ENCODE data around the gene HIP1. TPM values are rescaled to one million over a fixed set of nuclear protein-coding genes. Genes with fewer than 3 reads are reported as not detected.

HIP1 gene
- total RNA-seq, 1 experiment from 2014 or later, result 10.7 TPM

DNA sequence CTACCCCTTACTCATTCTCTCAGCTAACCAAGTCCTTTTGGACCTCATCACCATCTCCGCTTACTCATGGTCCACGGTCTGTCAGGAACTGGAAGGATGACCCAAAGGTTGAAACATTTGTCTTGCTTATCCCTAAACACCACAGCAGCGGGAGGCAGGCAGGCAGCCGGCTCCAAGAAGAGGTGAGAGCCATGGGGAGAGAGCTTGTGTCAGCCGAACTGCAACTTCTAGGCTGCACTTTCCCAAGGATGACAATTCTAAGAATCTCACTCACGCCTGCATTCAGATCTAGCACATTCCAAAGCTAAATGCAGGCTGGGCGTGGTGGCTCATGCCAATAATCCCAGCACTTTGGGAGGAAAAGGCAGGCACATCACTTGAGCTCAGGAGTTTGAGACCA lies 160.7 kb downstream of the HIP1 start:
- Mint-ChIP-seq H3K36me3 (ENCODE audit: insufficient read depth, unreplicated experiment) (peaks cover 3% of the 10 kb centered on the region), H3K27me3 (ENCODE audit: unreplicated experiment) (no peaks in the 10 kb centered on the region), H3K4me1 (ENCODE audit: low read depth, unreplicated experiment) (no peaks in the 10 kb centered on the region), H3K27ac (ENCODE audit: unreplicated experiment) (no peak overlapping the region), H3K9me3 (ENCODE audit: low read depth, unreplicated experiment) (no peaks in the 10 kb centered on the region), H3K4me3 (ENCODE audit: low read depth, unreplicated experiment) (no peak overlapping the region)
- no TSS peak for BruUV-seq (replicated peaks)
- no peak for DNase-seq
- intact Hi-C loops (cut with micrococcal nuclease; ENCODE audit: unreplicated experiment), result no loop called here
- CTCF ChIA-PET, result no interaction called here
- TF ChIP-seq, protein P1, sequence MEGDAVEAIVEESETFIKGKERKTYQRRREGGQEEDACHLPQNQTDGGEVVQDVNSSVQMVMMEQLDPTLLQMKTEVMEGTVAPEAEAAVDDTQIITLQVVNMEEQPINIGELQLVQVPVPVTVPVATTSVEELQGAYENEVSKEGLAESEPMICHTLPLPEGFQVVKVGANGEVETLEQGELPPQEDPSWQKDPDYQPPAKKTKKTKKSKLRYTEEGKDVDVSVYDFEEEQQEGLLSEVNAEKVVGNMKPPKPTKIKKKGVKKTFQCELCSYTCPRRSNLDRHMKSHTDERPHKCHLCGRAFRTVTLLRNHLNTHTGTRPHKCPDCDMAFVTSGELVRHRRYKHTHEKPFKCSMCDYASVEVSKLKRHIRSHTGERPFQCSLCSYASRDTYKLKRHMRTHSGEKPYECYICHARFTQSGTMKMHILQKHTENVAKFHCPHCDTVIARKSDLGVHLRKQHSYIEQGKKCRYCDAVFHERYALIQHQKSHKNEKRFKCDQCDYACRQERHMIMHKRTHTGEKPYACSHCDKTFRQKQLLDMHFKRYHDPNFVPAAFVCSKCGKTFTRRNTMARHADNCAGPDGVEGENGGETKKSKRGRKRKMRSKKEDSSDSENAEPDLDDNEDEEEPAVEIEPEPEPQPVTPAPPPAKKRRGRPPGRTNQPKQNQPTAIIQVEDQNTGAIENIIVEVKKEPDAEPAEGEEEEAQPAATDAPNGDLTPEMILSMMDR (IDR thresholded peaks at IDR 0.05; ENCODE audit: unreplicated experiment), result no peak

- TF ChIP-seq, protein P1 (IDR thresholded peaks at IDR 0.05; ENCODE audit: unreplicated experiment), result no peak
- no peak for DNase-seq
- intact Hi-C loops (cut with micrococcal nuclease; ENCODE audit: unreplicated experiment), result no loop called here
- H3K27me3 Mint-ChIP-seq (ENCODE audit: unreplicated experiment), result no peaks in the 10 kb centered on the region
- CTCF ChIA-PET, result no interaction called here
- H3K36me3 Mint-ChIP-seq (ENCODE audit: insufficient read depth, unreplicated experiment), result peaks cover 3% of the 10 kb centered on the region
- no TSS peak for BruUV-seq (replicated peaks)
- no peaks in the 10 kb centered on the region for H3K9me3 Mint-ChIP-seq (ENCODE audit: low read depth, unreplicated experiment)
- H3K4me3 Mint-ChIP-seq (ENCODE audit: low read depth, unreplicated experiment), result no peak overlapping the region
- H3K27ac Mint-ChIP-seq (ENCODE audit: unreplicated experiment), result no peak overlapping the region
- H3K4me1 Mint-ChIP-seq (ENCODE audit: low read depth, unreplicated experiment), result no peaks in the 10 kb centered on the region
Observed at GRCh38 chr7:75575488-75576121, 163.1 kb downstream of the HIP1 start.

DNA sequence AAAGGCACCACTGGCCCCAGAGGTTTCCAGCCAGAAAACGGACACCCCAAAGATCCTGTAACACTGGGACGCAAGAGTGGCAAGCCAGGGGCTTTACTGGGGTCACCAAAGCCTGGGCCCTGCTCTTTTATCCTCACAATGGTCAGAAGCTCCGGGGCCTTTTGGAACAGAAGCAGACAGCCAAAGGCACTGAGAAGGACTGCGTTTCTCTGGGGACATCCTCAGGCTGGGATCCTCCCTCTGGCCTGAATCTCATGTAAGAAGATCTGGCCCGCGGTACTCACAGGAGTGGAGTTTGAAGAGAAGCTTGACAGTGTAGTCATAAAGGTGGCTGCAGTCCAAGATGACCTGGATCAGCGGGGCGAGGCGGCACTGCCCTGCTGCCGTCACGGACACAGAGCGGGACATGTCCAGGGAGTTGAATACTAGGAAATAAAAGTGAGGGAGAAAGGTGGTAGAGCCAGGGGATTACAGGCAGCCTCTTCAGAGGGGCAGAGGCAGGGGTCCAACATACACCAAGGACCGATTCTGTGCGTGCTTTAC lies 165.2 kb downstream of the HIP1 start:
- no peak for DNase-seq
- Mint-ChIP-seq H3K27ac (ENCODE audit: unreplicated experiment) (no peak overlapping the region), H3K4me1 (ENCODE audit: low read depth, unreplicated experiment) (no peaks in the 10 kb centered on the region), H3K4me3 (ENCODE audit: low read depth, unreplicated experiment) (no peak overlapping the region), H3K27me3 (ENCODE audit: unreplicated experiment) (no peaks in the 10 kb centered on the region), H3K36me3 (ENCODE audit: insufficient read depth, unreplicated experiment) (peaks cover 3% of the 10 kb centered on the region), H3K9me3 (ENCODE audit: low read depth, unreplicated experiment) (no peaks in the 10 kb centered on the region)
- CTCF ChIA-PET, result no interaction called here
- BruUV-seq (replicated peaks), result no TSS peak
- intact Hi-C loops (cut with micrococcal nuclease; ENCODE audit: unreplicated experiment), result no loop called here
- TF ChIP-seq, protein P1 (IDR thresholded peaks at IDR 0.05; ENCODE audit: unreplicated experiment), result no peak

DNA sequence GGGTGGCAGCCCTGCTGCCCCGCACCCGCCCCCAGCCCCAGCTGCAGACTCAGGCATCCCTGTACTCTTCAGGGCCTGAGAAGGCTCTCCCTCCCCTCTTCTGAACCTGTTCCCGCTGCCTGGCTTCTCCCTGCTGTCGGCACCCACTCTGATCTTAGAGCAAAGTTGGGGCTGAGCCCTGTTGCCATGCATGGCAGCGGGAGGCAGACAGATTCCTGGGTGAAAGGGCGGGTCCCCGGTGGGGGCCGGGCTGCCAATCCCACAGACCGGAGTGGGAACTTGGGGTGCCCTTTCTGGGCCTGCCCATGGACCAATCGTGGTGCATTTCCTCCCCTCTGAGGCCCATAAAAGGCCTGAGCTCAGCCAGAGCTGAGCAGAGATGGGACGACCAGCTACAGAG lies 165.9 kb downstream of the HIP1 start:
- no peak for DNase-seq
- intact Hi-C loops (cut with micrococcal nuclease; ENCODE audit: unreplicated experiment), result no loop called here
- Mint-ChIP-seq H3K9me3 (ENCODE audit: low read depth, unreplicated experiment) (no peaks in the 10 kb centered on the region), H3K36me3 (ENCODE audit: insufficient read depth, unreplicated experiment) (peaks cover 3% of the 10 kb centered on the region), H3K27ac (ENCODE audit: unreplicated experiment) (no peak overlapping the region), H3K4me1 (ENCODE audit: low read depth, unreplicated experiment) (no peaks in the 10 kb centered on the region), H3K4me3 (ENCODE audit: low read depth, unreplicated experiment) (no peak overlapping the region), H3K27me3 (ENCODE audit: unreplicated experiment) (no peaks in the 10 kb centered on the region)
- CTCF ChIA-PET, result no interaction called here
- TF ChIP-seq, protein P1 (IDR thresholded peaks at IDR 0.05; ENCODE audit: unreplicated experiment), result no peak
- BruUV-seq (replicated peaks), result no TSS peak
